Lower leg skin (tissue), 4 donors: ENCODE results near the gene MED17. TPM values are rescaled to one million over a fixed set of nuclear protein-coding genes. Genes with fewer than 3 reads are reported as not detected.
A peak's percentile ranks its signal among the peaks of the same experiment; 100 is the strongest.

Source experiments
- DNase-seq, 2 donors: peaks; one replicate each; pipeline ENCODE4 v3.0.0-alpha.2; 2019; ENCODE audit warnings: low spot score in 2 of 2
- H3K4me3 ChIP-seq: fragments of 200-600 bp; sonication (generic); 2 replicates; pipeline ENCODE4 v1.5.1; 2017; ENCODE audit warnings: mild to moderate bottlenecking, low read depth; ENCODE audit not compliant: poor library complexity, severe bottlenecking
- CTCF ChIP-seq, 3 donors: fragments of 450-650 bp; IDR thresholded peaks; one replicate each; pipeline ENCODE4 v1.5.1; 2016; ENCODE audit warnings: antibody characterized with exemption in 3 of 3, mild to moderate bottlenecking in 3 of 3, moderate library complexity in 2 of 3
- POLR2A ChIP-seq, 2 donors: fragments of 450-650 bp; IDR thresholded peaks; one replicate each; pipeline ENCODE4 v1.6.1; 2016 to 2017; ENCODE audit warnings: antibody characterized with exemption in 2 of 2, mild to moderate bottlenecking in 1 of 2, moderate library complexity in 1 of 2
- WGBS, 2 donors: methylation state at CpG; one replicate each; pipeline ENCODE4 v1.1.5; 2018; 5-methylcytosine and 5-hydroxymethylcytosine counted together
- intact Hi-C: fragments of 100-400 bp; cut with DNase I; formaldehyde crosslinking; loops from one replicate; pipeline ENCODE4 v1.15.0; 2023; ENCODE audit warnings: low total_unique reads
- total RNA-seq, 4 donors: library from RNA; depleted of rRNA; stranded (reverse); fragments of >200 nt; gene quantifications; one replicate each; pipeline ENCODE4 v1.1.0, GENCODE V29; 2016

Gene MED17
- total RNA-seq, 4 donors from 2014 or later = 25.2 to 42.1 (median 35.5) TPM

DNA sequence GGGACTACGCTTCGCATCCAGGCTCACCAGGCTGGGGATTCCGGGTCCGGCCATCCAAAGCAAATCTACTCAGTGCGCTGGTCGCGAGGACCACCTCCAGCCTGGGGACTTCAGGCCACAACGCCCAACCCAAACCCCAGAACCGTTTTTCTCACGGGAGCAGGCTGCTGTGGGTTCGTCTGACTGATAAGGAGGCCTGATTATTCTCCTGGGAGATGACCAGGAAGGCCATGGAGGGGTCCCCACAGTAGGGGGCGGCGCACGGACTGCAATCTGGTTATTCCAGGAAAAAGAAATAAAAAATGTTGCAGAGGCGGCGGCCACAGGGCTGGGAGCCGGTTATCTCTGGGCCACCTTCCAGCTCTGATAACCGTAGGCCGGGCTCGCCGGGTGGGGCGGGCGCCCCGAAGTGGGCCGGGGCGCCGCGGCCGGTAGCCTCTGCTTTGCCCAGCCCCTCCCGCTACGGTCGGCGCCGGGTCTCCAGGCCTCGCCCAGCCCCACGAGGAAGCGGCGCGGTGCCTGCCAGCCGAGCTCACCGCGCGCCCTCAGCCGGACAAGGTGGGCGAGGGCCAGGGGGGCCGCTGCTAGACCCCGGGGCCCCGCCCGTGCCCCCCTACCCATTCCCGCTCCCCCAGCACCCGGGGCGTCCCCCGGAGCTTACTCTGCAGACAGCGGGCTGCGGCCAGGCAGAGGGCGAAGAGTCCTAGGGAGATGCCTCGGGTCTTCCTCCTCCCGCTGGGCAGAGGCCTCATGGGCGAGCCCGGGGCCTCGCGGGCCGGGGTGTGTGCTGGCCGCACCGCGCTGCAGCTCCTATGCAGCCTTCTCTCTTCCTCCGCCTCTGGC lies 65.9 kb downstream of the MED17 start:
- TF ChIP-seq CTCF (IDR thresholded peaks at IDR 0.05) (no peak), POLR2A (IDR thresholded peaks at IDR 0.05) (no peak)
- intact Hi-C loops = no loop called here
- H3K4me3 ChIP-seq = peak overlapping the region; percentile 21
- DNase-seq = no peak
- 22 to 23% methylated on average over 25 to 31 of the region's 67 CpGs for WGBS, 2 donors

GRCh38 chr11:93850594-93851018 lies 66.5 kb downstream of the MED17 start, which contains the start of gene VSTM5:
Gene VSTM5, minus strand, starts transcription at chr11:93850618. Its CDS starts 116 bp downstream, at chr11:93850502.
- H3K4me3 ChIP-seq = peak within 1 kb of the TSS; percentile 21
- intact Hi-C loops = no loop called here
- TF ChIP-seq POLR2A (IDR thresholded peaks at IDR 0.05) (no peak), CTCF (IDR thresholded peaks at IDR 0.05) (no peak)
- 9 to 12% methylated on average over 6 of the region's 6 CpGs for WGBS, 2 donors
- no peak for DNase-seq

GRCh38 chr11:93852242-93852641 lies 68.2 kb downstream of the MED17 start:
- intact Hi-C loops = no loop called here

DNA sequence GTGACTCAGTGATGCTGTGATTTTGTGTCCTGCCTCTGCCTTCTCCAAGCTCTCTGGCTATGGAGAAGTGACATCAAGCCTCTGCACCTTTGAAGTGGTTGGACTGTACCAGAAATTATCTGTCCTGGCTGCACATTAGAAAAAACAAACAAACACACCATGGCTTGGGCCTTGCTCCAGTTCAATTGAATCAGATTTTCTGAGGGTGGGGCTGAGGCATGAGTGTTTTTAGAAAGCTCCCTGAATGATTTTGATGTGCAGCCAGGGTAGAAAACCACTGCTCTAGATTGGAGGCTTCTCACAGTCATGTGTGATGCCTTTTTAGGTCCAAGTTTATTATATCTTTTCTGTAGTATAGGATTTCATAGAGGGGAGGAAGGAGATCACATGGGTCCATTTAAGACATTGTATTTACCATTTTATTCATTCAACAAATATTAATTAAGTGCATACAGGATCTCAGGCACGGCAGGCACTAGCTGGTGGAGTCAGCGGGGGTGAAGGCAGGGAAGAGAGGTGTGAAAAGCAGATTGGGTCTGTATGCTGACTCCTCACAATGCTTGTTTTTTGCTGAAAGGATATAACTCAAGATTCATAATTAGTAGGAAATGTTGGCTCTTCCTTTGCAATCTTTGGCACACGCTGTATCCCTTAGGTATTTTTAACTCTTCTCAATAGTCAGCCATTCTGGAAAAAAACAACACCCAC lies 73.5 kb downstream of the MED17 start:
- no peak for TF ChIP-seq CTCF (IDR thresholded peaks at IDR 0.05)
- no peak for TF ChIP-seq POLR2A (IDR thresholded peaks at IDR 0.05)
- 35 to 43% methylated on average over 3 of the region's 3 CpGs for WGBS, 2 donors
- no peak overlapping the region for H3K4me3 ChIP-seq
- intact Hi-C loops = no loop called here
- no peak for DNase-seq

More at GRCh38 chr11:93852242-93852641, 68.2 kb downstream of the MED17 start:
- no peak for DNase-seq
- no peak overlapping the region for H3K4me3 ChIP-seq
- 97 to 98% methylated on average over 5 of the region's 5 CpGs for WGBS, 2 donors
- no peak for TF ChIP-seq POLR2A (IDR thresholded peaks at IDR 0.05)
- TF ChIP-seq CTCF (IDR thresholded peaks at IDR 0.05) = no peak

DNA sequence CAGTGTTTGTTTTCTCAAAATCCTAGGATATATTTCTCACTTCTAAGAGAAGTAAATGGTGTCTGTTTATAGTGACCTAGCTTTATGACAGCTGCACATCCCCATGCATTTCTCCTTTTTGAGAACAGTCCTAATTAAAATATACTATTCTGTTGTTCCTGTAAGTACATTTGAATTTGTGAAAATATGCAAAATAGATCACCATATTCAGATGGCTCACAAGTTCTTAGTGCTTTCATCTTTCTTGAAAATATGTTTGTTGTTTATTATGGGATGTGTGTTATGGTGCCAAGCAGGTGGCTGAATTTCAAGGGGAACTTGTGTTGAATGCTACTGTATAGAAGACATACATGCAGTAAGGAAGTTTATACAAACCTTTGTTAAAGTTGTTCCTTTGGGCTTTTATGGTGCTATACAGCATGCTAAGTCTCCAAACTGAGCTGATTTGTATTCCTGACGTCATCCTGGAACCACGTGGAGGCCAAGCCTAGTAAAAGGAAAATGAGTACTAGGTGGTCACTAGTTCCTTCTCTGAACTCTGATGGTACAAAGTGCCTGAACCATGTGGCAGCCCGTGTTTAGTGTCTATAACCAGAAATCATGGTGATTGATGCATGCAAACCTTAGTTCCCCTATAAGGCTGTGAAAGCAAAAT lies 74.2 kb downstream of the MED17 start:
- intact Hi-C loops = no loop called here
- no peak overlapping the region for H3K4me3 ChIP-seq
- TF ChIP-seq POLR2A (IDR thresholded peaks at IDR 0.05) (no peak), CTCF (IDR thresholded peaks at IDR 0.05) (no peak)
- WGBS, 2 donors = 39 to 53% methylated on average over 3 of the region's 3 CpGs
- DNase-seq = no peak
